ENCODE measurements around the gene HSDL2.

DNA sequence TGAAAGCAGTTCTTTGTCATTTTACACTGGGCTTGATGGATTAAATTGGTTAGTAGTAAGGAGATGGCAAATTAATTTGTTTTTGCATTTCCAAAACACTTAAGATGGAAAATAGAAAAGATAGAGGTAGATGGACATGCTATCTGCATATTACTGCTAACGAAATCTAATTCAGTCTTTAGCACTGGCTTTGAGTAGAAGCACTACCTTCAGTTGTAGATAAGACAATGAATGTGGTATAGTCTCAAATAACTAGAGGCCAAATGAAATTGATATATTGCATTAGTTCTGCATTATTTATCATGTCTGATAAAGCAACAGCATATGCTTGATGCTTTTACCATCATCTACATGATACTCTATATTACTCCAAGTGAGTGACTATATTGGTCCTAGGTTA lies 140.2 kb downstream of the HSDL2 start:
- no peak for TF ChIP-seq POLR2AphosphoS5 (IDR thresholded peaks at IDR 0.05)
- TF ChIP-seq, protein P1, sequence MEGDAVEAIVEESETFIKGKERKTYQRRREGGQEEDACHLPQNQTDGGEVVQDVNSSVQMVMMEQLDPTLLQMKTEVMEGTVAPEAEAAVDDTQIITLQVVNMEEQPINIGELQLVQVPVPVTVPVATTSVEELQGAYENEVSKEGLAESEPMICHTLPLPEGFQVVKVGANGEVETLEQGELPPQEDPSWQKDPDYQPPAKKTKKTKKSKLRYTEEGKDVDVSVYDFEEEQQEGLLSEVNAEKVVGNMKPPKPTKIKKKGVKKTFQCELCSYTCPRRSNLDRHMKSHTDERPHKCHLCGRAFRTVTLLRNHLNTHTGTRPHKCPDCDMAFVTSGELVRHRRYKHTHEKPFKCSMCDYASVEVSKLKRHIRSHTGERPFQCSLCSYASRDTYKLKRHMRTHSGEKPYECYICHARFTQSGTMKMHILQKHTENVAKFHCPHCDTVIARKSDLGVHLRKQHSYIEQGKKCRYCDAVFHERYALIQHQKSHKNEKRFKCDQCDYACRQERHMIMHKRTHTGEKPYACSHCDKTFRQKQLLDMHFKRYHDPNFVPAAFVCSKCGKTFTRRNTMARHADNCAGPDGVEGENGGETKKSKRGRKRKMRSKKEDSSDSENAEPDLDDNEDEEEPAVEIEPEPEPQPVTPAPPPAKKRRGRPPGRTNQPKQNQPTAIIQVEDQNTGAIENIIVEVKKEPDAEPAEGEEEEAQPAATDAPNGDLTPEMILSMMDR (IDR thresholded peaks at IDR 0.05) = no peak

Data from gastroesophageal sphincter (tissue), 3 donors.